Stimulated activated CD4-positive, alpha-beta T cell treated with anti-CD3 and anti-CD28 coated beads, Interleukin-1b, Interleukin-23, amount 100 ng/mL, for 4 hours (primary cell): ENCODE data around the gene SLC39A11.

Experiments
- DNase-seq, 2 donors: peaks; one replicate each; pipeline ENCODE4 v3.0.0-alpha.2; 2020; ENCODE audit warnings: low read depth in 2 of 2

The SLC39A11 gene

DNA sequence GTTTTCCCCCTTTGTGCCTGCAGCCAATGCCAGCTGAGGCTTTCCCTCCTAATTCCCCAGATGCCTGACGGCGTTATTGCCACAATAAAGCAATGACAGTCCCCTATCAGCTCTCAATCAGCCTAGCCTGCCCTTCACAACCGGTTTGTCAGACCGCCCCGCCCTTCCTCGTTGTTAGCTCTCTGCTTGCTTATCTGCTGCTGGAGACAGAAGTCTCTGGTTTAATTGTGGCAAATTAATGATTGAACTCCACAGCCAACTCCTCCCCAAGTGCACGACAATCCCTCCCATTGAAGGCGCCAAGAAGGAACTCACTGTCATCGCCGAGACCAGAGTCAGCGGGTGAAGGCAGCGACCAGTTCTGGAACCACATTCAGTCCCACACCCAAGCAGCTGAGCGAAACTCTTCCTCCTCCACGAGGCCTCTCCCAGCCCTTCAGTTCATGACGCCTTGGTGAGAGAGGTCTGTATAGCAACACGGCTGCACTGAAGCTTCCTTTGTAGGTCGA, 474.4 kb downstream of the SLC39A11 start:
- DNase-seq = no peak

DNA sequence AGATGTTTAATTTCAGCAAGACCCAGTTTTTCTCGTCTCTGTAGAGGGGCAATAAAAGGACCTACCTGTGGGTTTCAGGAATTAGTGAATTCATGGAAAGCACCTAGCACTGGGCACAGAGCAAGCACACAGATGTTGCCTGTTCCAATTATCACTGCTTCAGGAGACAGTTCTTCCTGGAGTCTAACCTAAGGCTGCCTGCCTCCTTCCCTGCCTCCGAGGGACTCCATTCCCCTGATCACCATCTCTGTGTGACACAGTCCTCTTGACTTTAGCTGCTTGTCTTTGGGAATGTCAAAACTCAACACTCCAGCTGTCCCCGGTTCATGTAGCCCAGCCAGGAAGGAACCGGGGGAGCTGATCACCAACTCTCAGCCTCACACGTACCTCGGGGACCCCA, 474.9 kb downstream of the SLC39A11 start:
- DNase-seq = no peak

DNA sequence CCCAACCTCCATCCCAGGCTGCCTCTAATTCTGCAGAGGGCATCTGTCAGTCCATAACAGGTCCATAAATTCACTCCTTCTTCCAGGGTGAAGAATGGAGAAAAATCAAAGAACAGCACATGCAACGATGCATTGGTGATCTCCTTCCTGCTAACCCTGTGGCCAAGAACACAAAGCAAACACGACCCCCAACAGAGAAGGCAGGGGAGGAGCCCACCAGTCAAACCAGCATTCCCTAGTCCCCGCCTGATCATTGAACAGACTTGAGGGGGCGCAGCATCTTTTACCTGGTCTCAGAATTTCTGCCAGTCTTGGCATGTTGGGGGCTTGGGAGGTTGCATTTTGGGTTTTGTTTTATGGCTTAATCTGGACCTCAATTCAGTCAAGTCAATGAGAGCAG, 476.0 kb downstream of the SLC39A11 start:
- no peak for DNase-seq

DNA sequence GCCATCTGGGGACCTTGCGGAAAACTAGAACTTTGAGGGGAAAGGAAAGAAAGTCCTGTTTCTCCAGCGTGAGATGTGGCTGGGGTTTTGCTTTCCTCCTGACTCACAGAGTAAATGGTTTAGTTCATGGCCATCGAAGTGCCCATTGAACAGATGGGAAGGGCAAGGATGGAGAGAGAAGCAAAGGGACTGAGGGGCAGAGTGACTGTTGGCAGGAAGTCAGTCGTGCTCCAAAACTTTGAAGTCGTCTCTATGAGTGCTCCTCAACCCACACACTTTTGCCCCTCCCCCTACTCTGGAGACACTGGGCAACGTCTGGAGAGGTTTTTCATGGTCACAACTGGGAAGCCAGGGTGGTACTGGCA, 476.9 kb downstream of the SLC39A11 start:
- no peak for DNase-seq

DNA sequence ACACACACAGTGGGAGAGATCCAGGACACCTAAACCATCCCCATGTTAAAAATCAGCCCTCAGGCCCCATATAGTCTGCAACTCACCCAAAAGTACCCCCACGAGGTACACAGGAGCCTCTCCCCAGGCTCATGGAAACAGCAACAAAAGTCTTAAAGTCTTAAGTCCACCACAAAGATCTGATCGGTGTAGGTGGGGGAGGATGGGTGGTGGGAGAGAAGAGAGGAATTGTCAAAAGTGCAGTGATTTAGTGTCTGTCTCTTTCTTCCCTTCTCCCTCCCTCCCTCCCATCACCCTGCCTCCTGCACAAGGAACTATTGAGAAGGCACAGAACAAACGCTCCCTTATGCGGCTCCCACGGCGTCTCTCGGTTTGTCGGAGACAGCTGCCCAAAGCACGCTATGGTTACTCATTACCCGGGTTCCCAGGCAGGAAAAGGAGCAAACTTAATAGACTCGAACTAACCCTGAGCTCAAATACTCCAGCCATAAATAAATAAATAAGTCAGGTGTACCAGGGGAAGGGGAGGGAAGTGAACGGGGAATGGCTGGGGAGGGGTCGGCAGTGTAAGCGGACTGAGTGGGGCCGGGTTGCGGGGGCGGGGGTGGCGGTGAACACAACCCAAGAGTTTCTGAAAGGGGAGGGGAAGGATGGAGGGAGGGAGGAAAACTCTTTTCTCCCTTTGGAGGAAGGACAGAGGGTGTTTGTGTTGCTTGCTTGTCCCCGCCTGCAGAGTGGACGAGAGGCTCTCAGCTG, 477.4 kb downstream of the SLC39A11 start:
- no peak for DNase-seq

DNA sequence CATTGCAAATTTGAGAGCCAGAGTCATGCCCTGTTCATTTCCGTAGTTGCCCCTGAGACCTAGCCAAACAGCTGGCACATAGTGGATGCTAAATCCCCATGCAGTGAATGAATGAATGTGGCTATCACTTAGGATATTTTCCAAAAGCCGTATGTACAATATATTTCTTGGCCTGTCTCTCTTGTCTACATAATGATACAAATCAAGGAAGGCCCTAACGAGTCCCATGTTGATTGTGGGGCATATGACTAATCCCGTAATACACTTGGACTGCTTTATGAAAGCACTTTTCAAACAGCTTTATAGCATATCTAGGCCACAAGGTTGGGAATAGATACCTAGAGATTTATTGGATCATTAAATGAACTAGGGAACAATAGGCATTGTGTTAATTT, 478.0 kb downstream of the SLC39A11 start:
- no peak for DNase-seq

DNA sequence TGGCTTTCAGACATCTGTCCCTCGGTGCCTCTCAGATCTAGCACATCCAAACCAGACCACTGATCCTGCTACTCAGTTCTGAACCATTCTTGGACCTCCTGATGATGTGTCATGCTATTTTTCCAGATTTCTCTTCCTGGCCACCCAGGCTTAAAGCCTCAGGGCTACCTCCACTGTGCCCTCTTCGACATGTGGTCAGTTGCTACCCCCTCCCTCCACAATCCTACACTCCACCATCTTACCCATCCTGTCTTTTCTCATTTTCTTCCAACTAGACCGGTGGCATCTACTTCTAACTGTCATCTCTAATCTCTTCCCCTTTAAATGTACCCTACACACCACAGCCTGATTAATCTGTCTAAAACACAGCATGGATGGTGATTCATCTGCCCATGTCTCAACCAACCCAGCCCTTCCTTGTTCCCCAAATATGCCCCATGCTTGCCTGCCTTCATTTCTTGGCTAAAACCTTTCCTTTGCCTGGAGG, 478.6 kb downstream of the SLC39A11 start:
- no peak for DNase-seq

DNA sequence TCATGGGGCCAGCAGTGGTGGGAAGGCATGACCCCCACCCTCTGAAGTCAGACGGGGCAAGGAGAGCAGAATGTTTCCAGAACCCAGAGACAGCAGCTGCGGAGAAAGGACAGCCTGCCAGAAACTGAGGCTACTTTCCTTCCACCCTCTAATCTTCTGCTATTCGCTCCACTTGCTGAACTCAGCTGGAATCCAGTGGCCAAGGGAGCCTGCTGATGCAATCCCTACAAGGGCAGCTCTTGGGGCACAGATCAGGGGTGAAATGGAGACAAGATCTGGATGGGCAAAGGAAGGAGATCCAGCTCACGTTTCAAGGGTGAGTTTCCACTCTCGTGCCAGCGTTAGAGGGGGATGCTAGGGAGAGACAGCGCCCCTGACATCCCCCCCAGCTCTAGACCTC, 479.1 kb downstream of the SLC39A11 start:
- DNase-seq = no peak

DNA sequence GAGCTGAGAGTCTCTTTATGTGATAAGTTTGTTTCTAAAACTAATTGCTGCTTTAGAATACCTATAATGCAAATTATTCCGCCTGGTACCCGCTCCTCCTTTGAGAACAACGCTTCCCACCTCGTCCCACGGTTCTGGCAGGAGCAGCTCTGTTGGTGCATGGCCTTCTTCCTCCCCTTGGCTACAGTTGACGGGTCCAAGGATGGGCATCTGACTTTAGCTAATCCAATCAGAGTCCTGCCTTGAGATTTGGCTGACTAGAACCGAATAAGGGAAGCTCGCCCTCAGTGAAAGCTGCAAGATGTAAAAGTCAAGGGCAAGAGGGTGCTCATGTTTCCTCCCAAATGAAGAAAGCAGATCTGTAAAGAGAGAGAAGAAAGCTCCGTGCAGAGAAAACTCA, 481.3 kb downstream of the SLC39A11 start:
- DNase-seq = no peak

DNA sequence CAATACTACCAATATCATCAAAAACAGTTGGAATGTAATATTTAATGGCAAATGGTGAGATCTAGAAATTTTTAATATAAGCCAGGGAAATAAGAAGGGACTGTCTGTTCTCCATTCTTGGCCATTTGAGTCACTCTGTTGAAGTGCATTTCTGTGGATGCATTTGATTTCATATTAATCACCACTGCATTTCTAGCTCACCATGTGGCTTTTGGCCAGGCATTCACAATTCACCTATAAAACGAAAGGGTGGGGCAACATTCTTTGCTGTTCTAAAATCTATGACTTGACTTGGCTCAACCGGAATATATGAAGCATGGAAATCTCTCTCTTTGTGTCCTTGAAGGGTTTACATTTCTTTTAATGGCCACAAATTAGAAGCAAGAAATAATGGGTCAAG, 483.0 kb downstream of the SLC39A11 start:
- DNase-seq = no peak

DNA sequence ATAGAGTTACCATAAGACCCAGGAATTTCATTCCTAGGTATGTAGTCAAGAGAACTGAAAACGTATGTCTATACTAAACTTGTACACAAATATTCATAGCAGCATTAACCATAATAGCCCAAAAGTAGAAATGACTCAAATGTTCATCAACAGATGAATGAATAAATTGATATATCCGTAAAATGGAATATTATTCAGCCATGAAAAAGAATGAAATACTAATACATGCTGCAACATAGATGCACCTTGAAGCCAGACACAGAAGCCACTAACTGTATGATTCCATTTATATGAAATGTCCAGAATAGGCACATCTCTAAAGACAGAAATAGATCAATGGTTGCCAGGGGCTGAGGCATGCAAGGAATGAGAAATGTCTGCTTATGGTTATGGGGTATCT, 484.1 kb downstream of the SLC39A11 start:
- DNase-seq = no peak

DNA sequence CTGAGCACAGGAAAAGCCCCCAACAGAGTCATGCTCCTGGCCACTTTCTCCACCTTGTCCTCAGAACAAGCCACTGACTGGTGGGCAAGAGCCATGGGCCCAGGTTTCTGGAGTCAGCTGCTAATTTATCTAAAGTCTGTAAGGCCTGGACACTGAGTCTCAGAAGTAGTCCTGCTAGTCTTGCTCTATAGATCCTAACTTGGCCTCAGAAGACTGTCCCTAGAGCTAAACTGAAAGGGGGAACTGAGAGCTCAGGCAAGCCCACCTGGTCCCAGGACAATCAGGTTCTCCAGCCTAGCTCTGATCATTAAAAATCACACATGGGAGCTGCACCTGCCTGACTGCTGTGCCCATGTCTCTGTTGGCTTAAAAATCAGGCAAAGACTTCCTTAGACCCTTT, 485.8 kb downstream of the SLC39A11 start:
- no peak for DNase-seq

DNA sequence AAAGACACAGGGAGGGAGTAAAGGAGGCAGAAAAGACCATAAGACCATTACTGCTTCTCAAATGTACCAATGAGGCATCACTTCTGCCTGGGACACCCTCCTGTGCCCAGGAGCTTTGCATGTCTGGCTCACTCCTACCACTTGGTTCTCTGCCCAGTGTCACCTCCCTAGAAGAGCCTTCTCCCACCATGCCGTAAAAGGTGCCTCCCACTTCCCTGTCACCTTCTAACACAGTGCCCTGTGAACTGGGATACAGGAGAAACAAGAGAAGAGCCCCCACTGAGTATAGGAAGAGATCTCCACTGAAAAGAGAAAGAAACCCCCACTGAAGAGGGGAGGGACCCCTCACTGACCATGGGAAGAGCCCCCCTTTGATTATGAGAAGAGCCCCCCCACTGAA, 486.9 kb downstream of the SLC39A11 start:
- no peak for DNase-seq

DNA sequence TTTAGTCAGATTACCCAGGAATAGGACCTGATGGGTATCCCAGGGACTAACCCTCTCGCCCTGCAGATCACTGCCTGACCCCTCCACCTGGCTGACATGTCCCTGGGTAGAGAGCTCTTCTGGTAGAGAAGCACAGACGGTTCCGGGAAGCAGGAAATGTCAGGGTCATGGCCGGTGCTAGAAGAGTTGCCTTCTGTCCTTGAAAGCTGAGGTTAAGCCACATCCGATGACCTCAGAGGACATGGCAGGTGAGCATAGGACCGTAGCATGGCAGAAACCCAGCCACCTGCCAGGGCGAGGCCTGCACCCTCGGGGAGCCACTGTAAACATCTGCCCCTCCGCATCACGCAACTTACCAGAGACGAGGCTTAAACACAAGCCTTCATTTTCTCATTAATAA, 488.0 kb downstream of the SLC39A11 start:
- no peak for DNase-seq

DNA sequence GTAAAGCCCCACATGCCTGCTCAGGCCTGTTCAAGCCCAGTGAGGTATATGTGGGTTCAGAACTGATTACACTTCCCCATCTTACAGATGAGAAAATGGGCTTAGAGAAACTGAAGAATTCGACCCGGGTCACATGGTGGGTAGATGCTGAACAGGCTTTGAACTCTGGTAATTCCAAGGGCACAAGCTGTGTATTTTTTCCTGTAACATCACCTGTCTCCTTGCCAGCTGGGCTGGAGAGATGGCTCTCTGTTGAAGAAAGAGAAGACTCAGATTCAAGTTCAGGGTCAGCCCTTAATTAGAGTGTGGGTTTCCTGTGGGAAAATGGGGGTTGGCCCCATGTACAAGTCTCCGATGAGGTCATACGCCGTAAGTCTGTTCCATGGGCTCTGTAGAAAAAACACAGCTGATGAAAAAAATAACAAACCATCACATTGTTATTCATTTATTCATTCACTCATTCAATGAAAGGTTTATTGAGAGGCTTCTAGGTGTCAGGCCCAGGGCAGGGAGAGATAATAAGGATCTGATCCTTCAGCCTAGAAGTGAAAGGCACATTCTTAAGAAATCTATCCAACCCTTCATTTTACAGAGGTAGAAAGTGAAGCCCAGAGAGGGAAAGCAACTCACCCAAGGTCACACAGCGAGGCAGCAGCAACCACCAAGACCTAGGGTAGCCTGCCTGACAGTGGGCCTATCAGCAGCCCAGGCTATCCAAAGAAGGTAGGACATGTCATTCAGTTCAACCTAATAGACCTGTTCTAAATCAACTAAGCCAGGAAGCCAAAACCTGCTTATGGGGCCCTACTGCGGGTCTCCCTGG, 488.9 kb downstream of the SLC39A11 start:
- DNase-seq = no peak

DNA sequence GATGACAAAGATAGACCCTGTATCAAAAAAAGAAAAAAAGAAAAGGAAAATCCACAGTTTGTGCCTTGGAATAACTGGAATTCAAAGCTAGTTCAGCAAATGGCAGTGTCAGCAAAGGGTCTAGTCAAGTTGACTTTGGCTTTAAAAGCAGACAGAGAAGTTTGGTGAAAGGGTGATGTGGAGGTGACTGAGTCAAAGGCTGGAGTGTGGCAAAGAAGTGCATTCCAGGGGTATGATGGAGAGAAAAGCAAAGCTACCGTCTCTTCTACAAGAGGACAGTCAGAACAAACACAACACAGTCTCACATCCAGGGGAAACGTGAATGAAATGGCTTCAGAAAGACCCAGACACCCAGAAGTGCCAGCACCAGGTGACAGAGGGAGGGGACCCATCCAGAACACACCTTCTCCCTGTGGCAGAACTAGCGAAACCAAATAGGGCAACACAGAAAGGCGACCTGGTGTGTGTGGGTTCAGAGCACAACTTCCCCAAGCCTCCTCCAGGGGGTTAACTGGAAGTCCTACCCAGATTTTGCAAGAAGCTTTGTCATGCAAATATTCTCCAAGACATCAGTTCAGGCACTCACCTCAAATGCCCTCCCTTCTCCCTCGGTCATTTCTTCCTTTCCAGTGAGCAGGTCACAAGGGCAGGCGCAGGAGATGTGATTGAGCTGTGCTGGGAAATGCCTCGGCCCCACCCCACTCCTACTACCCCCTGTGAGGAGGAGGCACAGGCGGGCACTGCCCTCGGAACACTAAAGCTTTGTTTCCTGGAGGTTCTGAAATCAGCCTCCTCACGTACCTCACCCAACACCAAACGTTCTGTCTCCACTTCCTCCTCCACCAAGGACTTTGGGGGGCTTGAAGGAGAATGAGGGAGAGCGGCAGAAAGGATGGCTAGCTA, 489.7 kb downstream of the SLC39A11 start:
- DNase-seq = no peak

DNA sequence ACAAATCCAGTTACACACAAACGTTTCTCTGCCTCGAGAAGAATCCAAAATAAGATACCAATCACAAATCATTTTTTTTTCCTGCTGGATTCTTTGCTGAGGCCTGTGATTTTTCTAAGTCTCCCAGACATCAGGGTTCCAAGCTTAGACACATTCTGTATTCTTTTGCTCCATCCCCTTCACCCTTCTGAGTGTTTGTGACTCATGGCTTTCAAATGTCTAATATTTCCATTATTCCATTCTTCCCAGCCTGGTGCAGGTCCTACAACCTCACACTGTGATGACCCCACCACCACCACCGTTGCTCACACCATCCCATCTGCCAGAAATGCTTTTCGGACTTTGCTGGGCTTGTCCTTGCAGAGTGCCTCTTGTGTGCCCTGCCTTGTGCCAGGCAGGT, 491.6 kb downstream of the SLC39A11 start:
- no peak for DNase-seq

DNA sequence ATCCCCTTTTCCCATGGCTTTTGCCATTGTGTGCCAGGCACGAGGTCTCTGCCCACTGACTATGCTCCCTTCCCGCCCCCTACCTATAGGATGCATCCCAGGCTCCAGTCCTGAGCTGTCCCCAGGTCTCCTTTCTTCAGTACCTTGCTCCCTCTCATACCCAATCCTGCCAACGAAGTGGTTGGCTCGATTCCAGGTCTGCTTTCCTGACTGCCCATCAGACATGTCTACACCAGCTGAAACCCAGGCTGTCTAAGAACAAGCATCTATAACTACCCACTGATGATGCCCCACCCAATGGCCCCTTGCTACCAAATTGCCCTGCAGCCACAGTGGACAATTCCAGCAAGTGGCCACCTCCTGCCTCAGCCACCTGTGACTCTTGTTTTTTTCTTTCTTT, 492.6 kb downstream of the SLC39A11 start:
- DNase-seq = no peak

DNA sequence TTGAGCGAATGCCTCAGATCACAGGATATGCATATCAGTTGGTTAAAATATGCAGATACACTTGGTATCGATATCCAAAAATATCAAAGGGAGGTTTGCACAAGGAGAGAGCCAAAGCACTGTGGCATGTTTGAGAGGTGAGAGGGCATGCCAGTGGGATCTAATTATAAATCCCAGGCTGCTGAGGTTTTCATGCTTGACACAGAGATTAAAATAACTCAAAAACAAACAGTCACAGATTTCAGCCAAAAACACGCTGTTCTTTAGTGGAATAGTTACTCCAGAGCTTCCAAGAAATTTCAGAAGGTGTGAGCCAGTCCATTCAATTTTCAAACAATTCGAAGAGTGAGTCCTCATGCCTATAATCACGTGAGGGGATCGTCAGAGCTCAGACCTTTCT, 493.8 kb downstream of the SLC39A11 start:
- DNase-seq = no peak

DNA sequence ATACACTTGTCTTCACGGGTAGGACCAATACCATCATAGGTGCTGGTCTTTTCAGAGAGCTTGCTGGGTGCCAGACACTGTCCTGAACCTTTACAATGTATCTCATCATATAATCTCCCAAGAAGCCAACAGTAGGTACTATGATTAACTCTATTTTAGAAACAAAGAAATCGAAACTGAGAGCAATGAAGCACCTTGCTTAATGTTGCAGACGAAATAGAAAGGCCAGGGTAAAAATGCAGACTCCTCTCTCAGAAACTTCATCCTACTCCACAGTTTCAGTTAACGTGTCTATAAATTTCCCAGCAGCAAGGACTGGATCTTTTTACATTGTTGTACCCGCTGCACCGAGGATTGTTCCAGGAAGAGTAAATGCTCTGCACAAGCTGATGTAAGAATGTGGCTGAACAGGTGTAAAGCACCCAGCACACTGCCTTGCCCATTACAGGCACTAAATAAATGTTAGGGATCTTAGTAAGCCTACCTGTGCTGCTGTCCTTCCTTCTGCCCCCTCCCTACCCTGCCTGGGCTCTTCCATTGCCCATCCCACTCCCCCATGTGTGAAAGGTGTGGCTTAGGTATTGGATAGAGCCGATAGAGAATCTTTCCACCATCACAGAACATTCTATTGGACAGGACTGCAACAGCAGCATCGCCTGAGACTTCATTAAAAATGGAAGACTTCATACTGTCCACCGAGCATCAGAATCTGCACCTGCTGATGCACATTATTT, 495.0 kb downstream of the SLC39A11 start:
- no peak for DNase-seq
